H9 (cell line): ENCODE results near the gene HES4. TPM values are rescaled to one million over a fixed set of nuclear protein-coding genes. Genes with fewer than 3 reads are reported as not detected.

ENCODE experiments used
- DNase-seq: peaks from one replicate; pipeline ENCODE4 v3.0.0-alpha.2; 2017
- H2AFZ ChIP-seq: one replicate; pipeline ENCODE4 v1.6.1; 2013; ENCODE audit warnings: mild to moderate bottlenecking, low read length, control low read depth, moderate library complexity
- H2AK5ac ChIP-seq: 2 replicates; pipeline ENCODE4 v1.6.1; 2013; ENCODE audit warnings: low read length, control low read depth, mixed read lengths; ENCODE audit not compliant: insufficient read length
- H2BK120ac ChIP-seq: one replicate; pipeline ENCODE4 v1.6.1; 2013; ENCODE audit warnings: low read depth, mild to moderate bottlenecking, low read length, control low read depth, inconsistent platforms; ENCODE audit not compliant: poor library complexity, severe bottlenecking
- H2BK12ac ChIP-seq: 2 replicates; pipeline ENCODE4 v1.6.1; 2013; ENCODE audit warnings: low read length, control low read depth, mixed read lengths, low read depth; ENCODE audit not compliant: insufficient read length
- H2BK15ac ChIP-seq: 2 replicates; pipeline ENCODE4 v1.6.1; 2013; ENCODE audit warnings: low read depth, low read length, control low read depth
- H2BK20ac ChIP-seq: one replicate; pipeline ENCODE4 v1.6.1; 2013; ENCODE audit warnings: low read depth, mild to moderate bottlenecking, low read length, control low read depth, inconsistent platforms; ENCODE audit not compliant: poor library complexity, severe bottlenecking
- H2BK5ac ChIP-seq: 2 replicates; pipeline ENCODE4 v1.6.1; 2013; ENCODE audit warnings: low read length, control low read depth, mixed read lengths; ENCODE audit not compliant: insufficient read length
- H3K14ac ChIP-seq: 2 replicates; pipeline ENCODE4 v1.6.1; 2013; ENCODE audit warnings: low read length, control low read depth; ENCODE audit not compliant: insufficient read depth
- H3K18ac ChIP-seq: 2 replicates; pipeline ENCODE4 v1.6.1; 2013; ENCODE audit warnings: low read depth, mild to moderate bottlenecking, mixed read lengths, low read length, control low read depth; ENCODE audit not compliant: insufficient read length
- H3K23ac ChIP-seq: 2 replicates; pipeline ENCODE4 v1.6.1; 2013; ENCODE audit warnings: low read length, control low read depth, mixed read lengths, low read depth; ENCODE audit not compliant: insufficient read length
- H3K23me2 ChIP-seq: 2 replicates; pipeline ENCODE4 v1.6.1; 2013; ENCODE audit warnings: low read depth, mild to moderate bottlenecking, mixed read lengths, low read length, control low read depth; ENCODE audit not compliant: insufficient read length, poor library complexity, severe bottlenecking
- H3K27ac ChIP-seq: 2 replicates; pipeline ENCODE4 v1.5.1; 2013; ENCODE audit warnings: low read length, control low read depth, mixed read lengths, low read depth; ENCODE audit not compliant: insufficient read length
- H3K27me3 ChIP-seq: 2 replicates; pipeline ENCODE4 v1.6.1; 2013; ENCODE audit warnings: low read length, control low read depth, inconsistent platforms; ENCODE audit not compliant: insufficient read depth
- H3K4ac ChIP-seq: 2 replicates; pipeline ENCODE4 v1.6.1; 2013; ENCODE audit warnings: low read depth, mild to moderate bottlenecking, control low read depth, inconsistent platforms, low read length, moderate library complexity
- H3K4me1 ChIP-seq: 2 replicates; pipeline ENCODE4 v1.6.1; 2013; ENCODE audit warnings: low read length, control low read depth, inconsistent platforms; ENCODE audit not compliant: insufficient read depth
- H3K4me2 ChIP-seq: 2 replicates; pipeline ENCODE4 v1.6.1; 2013; ENCODE audit warnings: low read length, control low read depth, mixed read lengths; ENCODE audit not compliant: insufficient read length, insufficient read depth
- H3K56ac ChIP-seq: 2 replicates; pipeline ENCODE4 v1.6.1; 2013; ENCODE audit warnings: low read depth, mild to moderate bottlenecking, mixed read lengths, low read length, control low read depth; ENCODE audit not compliant: insufficient read length
- H3K79me1 ChIP-seq: 2 replicates; pipeline ENCODE4 v1.6.1; 2013; ENCODE audit warnings: low read depth, mild to moderate bottlenecking, moderate library complexity, low read length, control low read depth, inconsistent platforms; ENCODE audit not compliant: insufficient read depth, poor library complexity, severe bottlenecking
- H3K79me2 ChIP-seq: 2 replicates; pipeline ENCODE4 v1.6.1; 2013; ENCODE audit warnings: low read length, control low read depth, inconsistent platforms; ENCODE audit not compliant: insufficient read depth
- H3K9ac ChIP-seq: 2 replicates; pipeline ENCODE4 v1.6.1; 2013; ENCODE audit warnings: low read length, control low read depth, mixed read lengths; ENCODE audit not compliant: insufficient read length; ENCODE audit errors: extremely low read depth
- H3K9me3 ChIP-seq: one replicate; pipeline ENCODE4 v1.6.1; 2013; ENCODE audit warnings: low read depth, low read length, inconsistent platforms; ENCODE audit not compliant: control insufficient read depth
- H3T11ph ChIP-seq: one replicate; pipeline ENCODE4 v1.6.1; 2013; ENCODE audit warnings: mild to moderate bottlenecking, low read length, control low read depth, inconsistent platforms
- H4K20me1 ChIP-seq: one replicate; pipeline ENCODE4 v1.6.1; 2013; ENCODE audit not compliant: control insufficient read depth, insufficient read length, insufficient read depth
- H4K5ac ChIP-seq: 2 replicates; pipeline ENCODE4 v1.6.1; 2013; ENCODE audit warnings: low read depth, mild to moderate bottlenecking, mixed read lengths, low read length, control low read depth; ENCODE audit not compliant: insufficient read length
- H4K8ac ChIP-seq: replicated peaks from 2 replicates; pipeline ENCODE4 v1.6.1; 2013; ENCODE audit warnings: low read length, control low read depth, mixed read lengths, low read depth; ENCODE audit not compliant: insufficient read length
- H4K91ac ChIP-seq: 2 replicates; pipeline ENCODE4 v1.6.1; 2013; ENCODE audit warnings: low read depth, mild to moderate bottlenecking, moderate library complexity, mixed read lengths, low read length, control low read depth; ENCODE audit not compliant: insufficient read length
- H3K27ac Mint-ChIP-seq, 3 experiments: 2 replicates in 2 of 3; 3 replicates in 1 of 3; pipeline ENCODE4 v1.8.0; 2020 to 2021; ENCODE audit warnings: mixed read lengths in 3 of 3, mild to moderate bottlenecking in 1 of 3, moderate library complexity in 1 of 3
- H3K27me3 Mint-ChIP-seq: 2 replicates; pipeline ENCODE4 v1.8.0; 2021; ENCODE audit warnings: low read depth, mild to moderate bottlenecking, moderate library complexity, mixed read lengths
- H3K36me3 Mint-ChIP-seq, 3 experiments: 2 replicates in 2 of 3; 3 replicates in 1 of 3; pipeline ENCODE4 v1.8.0; 2020 to 2021; ENCODE audit warnings: low read depth in 3 of 3, mixed read lengths in 3 of 3; ENCODE audit not compliant: insufficient read depth in 1 of 3
- H3K4me1 Mint-ChIP-seq, 2 experiments: 2 replicates each; pipeline ENCODE4 v1.8.0; 2020; ENCODE audit warnings: mixed read lengths in 2 of 2
- H3K4me3 Mint-ChIP-seq, 2 experiments: 2 replicates in 1 of 2; 3 replicates in 1 of 2; pipeline ENCODE4 v1.8.0; 2020 to 2021; ENCODE audit warnings: mild to moderate bottlenecking in 2 of 2, mixed read lengths in 2 of 2, moderate library complexity in 1 of 2
- H3K9me3 Mint-ChIP-seq, 2 experiments: 2 replicates in 1 of 2; 3 replicates in 1 of 2; pipeline ENCODE4 v1.8.0; 2020; ENCODE audit warnings: mild to moderate bottlenecking in 2 of 2, mixed read lengths in 2 of 2, moderate library complexity in 1 of 2
- WGBS: extraction: QIAGEN DNeasy Blood & Tissue Kit; methylation state at CpG from one replicate; pipeline ENCODE4 v1.1.7; 2013; ENCODE audit warnings: missing lambda C conversion rate, low lambda C conversion rate, mixed read lengths; ENCODE audit not compliant: insufficient read length; ENCODE audit errors: extremely low coverage; 5-methylcytosine and 5-hydroxymethylcytosine counted together
- total RNA-seq: library from RNA; stranded (reverse); gene quantifications from 2 replicates; pipeline ENCODE4 v1.2.1, GENCODE V29; 2021
- TF ChIP-seq, protein P1 (sequence below): fragments of 200-600 bp; sonication (generic); conservative IDR thresholded peaks from 3 replicates; pipeline ENCODE4 v1.8.0; 2021; ENCODE audit warnings: antibody characterized with exemption, mild to moderate bottlenecking

The HES4 gene
- total RNA-seq, 1 experiment from 2014 or later = 4.0 TPM

DNA sequence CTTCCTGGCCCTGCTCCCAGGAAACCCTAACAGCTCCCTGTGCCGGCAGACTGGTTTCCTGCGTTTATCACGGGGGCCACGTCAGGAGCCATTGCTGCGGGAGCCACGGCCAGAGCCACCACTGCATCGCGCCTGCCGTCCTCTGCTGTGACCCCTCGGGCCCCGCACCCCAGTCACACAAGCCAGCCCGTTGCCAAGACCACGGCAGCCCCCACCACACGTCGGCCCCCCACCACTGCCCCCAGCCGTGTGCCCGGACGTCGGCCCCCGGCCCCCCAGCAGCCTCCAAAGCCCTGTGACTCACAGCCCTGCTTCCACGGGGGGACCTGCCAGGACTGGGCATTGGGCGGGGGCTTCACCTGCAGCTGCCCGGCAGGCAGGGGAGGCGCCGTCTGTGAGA, 48.1 kb upstream of the HES4 start:
- no peaks in the 10 kb centered on the region for H3K23me2 ChIP-seq
- Mint-ChIP-seq H3K4me3 (no peak overlapping the region), H3K27ac (no peak overlapping the region), H3K4me1 (no peaks in the 10 kb centered on the region; a peak in 1 of 4 replicates), H3K36me3 (peaks cover 18 to 56% (median 52%) of the 10 kb centered on the region in 3 experiments), H3K9me3 (no peaks in the 10 kb centered on the region; a peak in 1 of 5 replicates), H3K27me3 (no peaks in the 10 kb centered on the region)
- H3K18ac ChIP-seq = no peak overlapping the region
- no peak for DNase-seq
- no peak overlapping the region for H2BK12ac ChIP-seq
- no peak overlapping the region for H3K27ac ChIP-seq
- peaks cover 3% of the 10 kb centered on the region for H4K20me1 ChIP-seq
- no peaks in the 10 kb centered on the region; the same call in 1 of the 2 replicates for H3K79me2 ChIP-seq
- no peak overlapping the region for H2BK15ac ChIP-seq
- TF ChIP-seq, protein P1, sequence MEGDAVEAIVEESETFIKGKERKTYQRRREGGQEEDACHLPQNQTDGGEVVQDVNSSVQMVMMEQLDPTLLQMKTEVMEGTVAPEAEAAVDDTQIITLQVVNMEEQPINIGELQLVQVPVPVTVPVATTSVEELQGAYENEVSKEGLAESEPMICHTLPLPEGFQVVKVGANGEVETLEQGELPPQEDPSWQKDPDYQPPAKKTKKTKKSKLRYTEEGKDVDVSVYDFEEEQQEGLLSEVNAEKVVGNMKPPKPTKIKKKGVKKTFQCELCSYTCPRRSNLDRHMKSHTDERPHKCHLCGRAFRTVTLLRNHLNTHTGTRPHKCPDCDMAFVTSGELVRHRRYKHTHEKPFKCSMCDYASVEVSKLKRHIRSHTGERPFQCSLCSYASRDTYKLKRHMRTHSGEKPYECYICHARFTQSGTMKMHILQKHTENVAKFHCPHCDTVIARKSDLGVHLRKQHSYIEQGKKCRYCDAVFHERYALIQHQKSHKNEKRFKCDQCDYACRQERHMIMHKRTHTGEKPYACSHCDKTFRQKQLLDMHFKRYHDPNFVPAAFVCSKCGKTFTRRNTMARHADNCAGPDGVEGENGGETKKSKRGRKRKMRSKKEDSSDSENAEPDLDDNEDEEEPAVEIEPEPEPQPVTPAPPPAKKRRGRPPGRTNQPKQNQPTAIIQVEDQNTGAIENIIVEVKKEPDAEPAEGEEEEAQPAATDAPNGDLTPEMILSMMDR = no peak
- no peak overlapping the region for H2AK5ac ChIP-seq
- no peak overlapping the region for H4K5ac ChIP-seq
- H3K9ac ChIP-seq = no peak overlapping the region
- no peak overlapping the region for H3K4ac ChIP-seq
- H2BK120ac ChIP-seq = no peak overlapping the region
- no peaks in the 10 kb centered on the region for H3K9me3 ChIP-seq
- H3K14ac ChIP-seq = no peak overlapping the region
- no peak overlapping the region for H3K56ac ChIP-seq
- H3T11ph ChIP-seq = no peak overlapping the region
- no peaks in the 10 kb centered on the region; the same call in 1 of the 2 replicates for H3K27me3 ChIP-seq
- H2AFZ ChIP-seq = no peak overlapping the region
- no peaks in the 10 kb centered on the region for H3K79me1 ChIP-seq
- H3K4me1 ChIP-seq = no peaks in the 10 kb centered on the region
- no peak overlapping the region for H4K91ac ChIP-seq
- no peak overlapping the region for H4K8ac ChIP-seq
- no CpG with 5 or more reads among the region's 25 CpGs for WGBS
- H2BK20ac ChIP-seq = no peak overlapping the region
- no peak overlapping the region for H2BK5ac ChIP-seq
- H3K23ac ChIP-seq = no peak overlapping the region
- H3K4me2 ChIP-seq = no peak overlapping the region
